Activated CD8-positive, alpha-beta memory T cell treated with anti-CD3 and anti-CD28 coated beads, Interleukin-2, amount 50 U/mL, for 24 hours (primary cell): ENCODE results near the gene BTBD10.

Experiments used
- DNase-seq: peaks from one replicate; pipeline ENCODE4 v3.0.0-alpha.2; 2020; ENCODE audit errors: extremely low read depth

The BTBD10 gene

DNA sequence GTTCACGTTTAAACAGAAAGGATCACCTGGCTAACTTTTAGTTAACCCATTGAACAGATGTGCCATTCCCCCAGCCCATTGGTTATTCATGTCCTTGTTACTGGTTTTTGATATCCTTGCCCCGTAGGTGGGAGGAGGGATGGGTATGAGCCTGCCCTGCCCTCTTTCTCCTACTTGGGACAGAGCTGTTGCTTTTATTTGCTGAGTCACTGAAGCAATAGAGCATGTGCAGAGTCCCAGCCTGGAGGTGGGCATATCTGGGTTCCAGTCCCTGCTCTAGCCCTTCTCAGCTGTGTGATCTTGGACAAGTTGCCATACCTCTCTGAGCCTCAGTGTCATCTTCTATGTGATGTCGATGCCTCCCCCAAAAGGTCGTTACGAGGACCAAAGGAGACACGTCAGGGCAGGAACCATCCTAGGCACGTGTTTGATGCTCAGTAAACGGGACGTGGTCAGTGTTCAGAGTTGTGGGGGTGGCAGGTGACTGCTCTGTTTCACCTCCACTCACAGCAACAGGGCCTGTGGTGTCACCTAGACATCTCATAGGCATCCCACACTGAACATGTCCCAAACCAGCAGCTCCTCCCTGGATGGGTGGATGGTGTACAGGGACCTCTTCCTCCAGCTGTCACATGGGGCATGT is 124.5 kb downstream of the BTBD10 start:
- DNase-seq: no peak

DNA sequence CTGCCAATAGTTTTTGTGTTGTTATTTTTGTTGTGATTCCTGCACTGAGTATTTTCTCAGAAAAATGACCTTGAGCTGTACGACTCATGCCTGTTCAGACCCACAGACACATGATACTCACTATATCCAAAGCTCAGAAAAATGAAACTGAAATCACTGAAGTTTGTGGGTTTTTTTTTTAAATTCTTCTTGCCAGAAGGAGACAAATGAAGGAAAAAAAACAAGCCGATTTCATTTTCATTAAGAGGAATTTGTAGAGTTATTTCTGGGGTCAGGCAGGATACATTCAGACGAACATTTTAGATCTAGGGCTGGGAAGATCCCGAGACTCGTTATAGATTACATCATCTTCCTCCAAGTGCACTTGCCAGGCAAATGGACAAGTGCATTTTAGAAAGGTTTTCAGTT is 125.0 kb downstream of the BTBD10 start:
- no peak for DNase-seq
